ENCODE measurements around the gene MCM8.

The MCM8 gene

GRCh38 chr20:5910186-5910585 is 40.3 kb upstream of the MCM8 start:
- H3K4me3 ChIP-seq (ENCODE audit: low read length): no peak overlapping the region
- no peak overlapping the region for H3K4me2 ChIP-seq (ENCODE audit: low read length)
- no peak overlapping the region for H3K27ac ChIP-seq (ENCODE audit: low read depth, low read length)

GRCh38 chr20:5913166-5913565 is 37.3 kb upstream of the MCM8 start:
- Histone ChIP-seq H3F3A (ENCODE audit: control insufficient read depth, insufficient read depth) (no peaks in the 10 kb centered on the region), H3K4me1 (ENCODE audit: control insufficient read depth, low read length) (peaks cover 9% of the 10 kb centered on the region; the same call in 1 of the 2 replicates), H3K9me3 (ENCODE audit: control insufficient read depth, insufficient read depth, low read length) (no peaks in the 10 kb centered on the region), H3K4me2 (ENCODE audit: low read length) (no peak overlapping the region), H3K4me3 (ENCODE audit: low read length) (no peak overlapping the region), H3K27ac (ENCODE audit: low read depth, low read length) (no peak overlapping the region), H3K36me3 (ENCODE audit: control insufficient read depth, low read length) (no peaks in the 10 kb centered on the region), H4K20me1 (ENCODE audit: control insufficient read depth, insufficient read depth, low read depth, low read length) (no peaks in the 10 kb centered on the region), H3K9me2 (replicated peaks; ENCODE audit: control insufficient read depth, low read length) (no peaks in the 10 kb centered on the region), H3K79me2 (ENCODE audit: control insufficient read depth, low read length) (no peaks in the 10 kb centered on the region), H3K27me3 (ENCODE audit: control insufficient read depth, low read length) (peaks cover 54% of the 10 kb centered on the region)
- TF ChIP-seq EZH2phosphoT487 (IDR thresholded peaks at IDR 0.05; ENCODE audit: borderline replicate concordance, low read length) (no peak), CTCF (IDR thresholded peaks at IDR 0.05; ENCODE audit: low read depth, low read length, poor library complexity, severe bottlenecking) (no peak)

More at GRCh38 chr20:5910186-5910585, 40.3 kb upstream of the MCM8 start:
- TF ChIP-seq EZH2phosphoT487 (IDR thresholded peaks at IDR 0.05; ENCODE audit: borderline replicate concordance, low read length) (no peak), CTCF (IDR thresholded peaks at IDR 0.05; ENCODE audit: low read depth, low read length, poor library complexity, severe bottlenecking) (no peak)
- Histone ChIP-seq H3K9me2 (replicated peaks; ENCODE audit: control insufficient read depth, low read length) (no peaks in the 10 kb centered on the region), H3K9me3 (ENCODE audit: control insufficient read depth, insufficient read depth, low read length) (no peaks in the 10 kb centered on the region), H3K27me3 (ENCODE audit: control insufficient read depth, low read length) (peaks cover 49% of the 10 kb centered on the region), H3K79me2 (ENCODE audit: control insufficient read depth, low read length) (no peaks in the 10 kb centered on the region), H3K36me3 (ENCODE audit: control insufficient read depth, low read length) (no peaks in the 10 kb centered on the region), H4K20me1 (ENCODE audit: control insufficient read depth, insufficient read depth, low read depth, low read length) (no peaks in the 10 kb centered on the region), H3K4me1 (ENCODE audit: control insufficient read depth, low read length) (peaks cover 9% of the 10 kb centered on the region; the same call in 1 of the 2 replicates), H3F3A (ENCODE audit: control insufficient read depth, insufficient read depth) (no peaks in the 10 kb centered on the region)

DNA sequence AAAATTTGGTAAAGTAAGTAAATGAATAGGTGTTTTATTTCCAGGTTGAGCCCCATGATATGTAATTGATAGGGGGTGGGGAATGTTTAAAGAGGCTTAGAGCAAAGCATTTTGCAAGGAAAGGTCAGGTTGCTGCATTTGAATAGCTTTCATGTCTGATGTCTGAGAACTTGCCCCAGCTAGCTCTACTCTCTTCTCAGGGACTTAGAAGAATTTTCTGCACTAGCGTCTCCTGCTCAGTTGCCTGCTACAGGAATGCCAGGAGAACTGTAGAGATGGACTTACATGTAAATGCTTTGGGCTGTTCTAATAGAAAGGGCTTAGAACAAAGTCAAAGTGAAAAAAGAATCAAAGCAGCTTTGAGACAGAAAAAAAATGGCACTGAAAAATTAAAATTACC is 35.6 kb upstream of the MCM8 start:
- Histone ChIP-seq H3K27ac (ENCODE audit: low read depth, low read length) (no peak overlapping the region), H3K4me1 (ENCODE audit: control insufficient read depth, low read length) (peaks cover 9% of the 10 kb centered on the region; the same call in 1 of the 2 replicates), H3K4me3 (ENCODE audit: low read length) (no peak overlapping the region), H3K27me3 (ENCODE audit: control insufficient read depth, low read length) (peaks cover 49% of the 10 kb centered on the region), H4K20me1 (ENCODE audit: control insufficient read depth, insufficient read depth, low read depth, low read length) (no peaks in the 10 kb centered on the region), H3K79me2 (ENCODE audit: control insufficient read depth, low read length) (no peaks in the 10 kb centered on the region), H3K36me3 (ENCODE audit: control insufficient read depth, low read length) (no peaks in the 10 kb centered on the region), H3K9me2 (replicated peaks; ENCODE audit: control insufficient read depth, low read length) (no peaks in the 10 kb centered on the region), H3K9me3 (ENCODE audit: control insufficient read depth, insufficient read depth, low read length) (no peaks in the 10 kb centered on the region), H3F3A (ENCODE audit: control insufficient read depth, insufficient read depth) (no peaks in the 10 kb centered on the region), H3K4me2 (ENCODE audit: low read length) (no peak overlapping the region)
- TF ChIP-seq CTCF (IDR thresholded peaks at IDR 0.05; ENCODE audit: low read depth, low read length, poor library complexity, severe bottlenecking) (no peak), EZH2phosphoT487 (IDR thresholded peaks at IDR 0.05; ENCODE audit: borderline replicate concordance, low read length) (no peak)
